ENCODE results near the gene USP2. TPM values are rescaled to one million over a fixed set of nuclear protein-coding genes. Genes with fewer than 3 reads are reported as not detected.

USP2 gene
- total RNA-seq, 2 donors from 2014 or later: 0.66 to 1.3 TPM

- Mint-ChIP-seq H3K9me3 (no peaks in the 10 kb centered on the region), H3K27ac (peak overlapping the region; percentile 6 to 91), H3K36me3 (peaks cover 8 to 13% of the 10 kb centered on the region in 2 donors)
- no peak for DNase-seq (ENCODE audit: low spot score in 2 of 2)
- no peak for ATAC-seq
Measured at GRCh38 chr11:119332111-119332765, 49.3 kb downstream of the USP2 start.

GRCh38 chr11:119330237-119330636 is 51.3 kb downstream of the USP2 start:
- peaks cover 8% of the 10 kb centered on the region in 2 donors for H3K36me3 Mint-ChIP-seq
- DNase-seq (ENCODE audit: low spot score in 2 of 2) (no peak), ATAC-seq (no peak)
- no peak overlapping the region for H3K27ac Mint-ChIP-seq
- no peaks in the 10 kb centered on the region for H3K9me3 Mint-ChIP-seq

- ATAC-seq (no peak), DNase-seq (ENCODE audit: low spot score in 2 of 2) (no peak)
- Mint-ChIP-seq H3K9me3 (no peaks in the 10 kb centered on the region), H3K36me3 (no peaks in the 10 kb centered on the region), H3K27ac (no peak overlapping the region)
Measured at GRCh38 chr11:119329320-119329719, 52.2 kb downstream of the USP2 start.

DNA sequence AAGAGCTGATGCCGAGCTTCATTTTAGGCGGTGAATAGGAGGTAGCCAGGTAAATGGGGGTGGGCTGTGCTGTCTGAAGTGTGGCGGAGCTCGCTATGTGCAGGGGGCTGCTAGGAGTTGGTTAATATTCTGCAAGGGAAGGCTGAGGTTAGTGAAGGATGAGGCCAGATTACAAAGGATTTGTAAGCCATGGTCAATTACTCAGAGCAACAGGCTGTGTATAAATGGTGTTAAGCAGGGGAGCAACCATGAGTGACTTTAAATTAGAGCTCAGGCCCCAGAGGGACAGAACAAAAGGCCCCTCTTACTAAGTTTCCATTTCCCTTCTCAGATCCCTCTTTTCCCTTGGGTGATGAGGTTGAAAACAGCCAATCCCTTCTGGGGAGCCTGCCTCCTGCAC is 57.3 kb downstream of the USP2 start:
- no peaks in the 10 kb centered on the region for H3K36me3 Mint-ChIP-seq

GRCh38 chr11:119323532-119324033 is 57.9 kb downstream of the USP2 start:
- ATAC-seq: peak; percentile 10 to 30
- peak; percentile 73 to 89 for DNase-seq (ENCODE audit: low spot score in 2 of 2)
- Mint-ChIP-seq H3K27ac (no peak overlapping the region), H3K36me3 (no peaks in the 10 kb centered on the region), H3K9me3 (no peaks in the 10 kb centered on the region)

More for the DNA sequence above, 57.3 kb downstream of the USP2 start:
- ATAC-seq (no peak), DNase-seq (ENCODE audit: low spot score in 2 of 2) (no peak)
- Mint-ChIP-seq H3K9me3 (no peaks in the 10 kb centered on the region), H3K27ac (no peak overlapping the region)

- Mint-ChIP-seq H3K27ac (no peak overlapping the region), H3K36me3 (no peaks in the 10 kb centered on the region), H3K9me3 (no peaks in the 10 kb centered on the region)
- no peak for ATAC-seq
- peak in 1 of 2 donors; percentile 46 for DNase-seq (ENCODE audit: low spot score in 2 of 2)
Measured at GRCh38 chr11:119322921-119323531, 58.5 kb downstream of the USP2 start.

DNA sequence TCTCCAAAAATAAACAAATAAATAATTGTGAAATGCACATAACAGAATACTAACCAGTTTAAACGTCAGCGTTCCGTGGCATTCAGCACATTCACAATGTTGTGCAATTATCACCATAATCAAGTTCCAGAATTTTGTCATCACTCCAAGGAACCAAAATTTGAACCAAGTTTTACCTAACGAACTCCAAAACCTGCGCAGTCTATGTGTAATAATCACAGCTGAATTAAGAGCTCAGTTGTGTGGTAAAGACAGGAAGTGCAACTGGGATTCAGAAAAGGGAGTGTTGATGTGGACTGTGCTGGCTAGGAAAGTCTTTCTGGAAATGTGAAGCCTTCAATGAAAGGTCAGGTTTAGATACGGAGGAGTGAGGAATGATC is 59.1 kb downstream of the USP2 start:
- H3K27ac Mint-ChIP-seq: no peak overlapping the region
- H3K9me3 Mint-ChIP-seq: no peaks in the 10 kb centered on the region
- ATAC-seq (no peak), DNase-seq (ENCODE audit: low spot score in 2 of 2) (no peak)
- H3K36me3 Mint-ChIP-seq: no peaks in the 10 kb centered on the region

DNA sequence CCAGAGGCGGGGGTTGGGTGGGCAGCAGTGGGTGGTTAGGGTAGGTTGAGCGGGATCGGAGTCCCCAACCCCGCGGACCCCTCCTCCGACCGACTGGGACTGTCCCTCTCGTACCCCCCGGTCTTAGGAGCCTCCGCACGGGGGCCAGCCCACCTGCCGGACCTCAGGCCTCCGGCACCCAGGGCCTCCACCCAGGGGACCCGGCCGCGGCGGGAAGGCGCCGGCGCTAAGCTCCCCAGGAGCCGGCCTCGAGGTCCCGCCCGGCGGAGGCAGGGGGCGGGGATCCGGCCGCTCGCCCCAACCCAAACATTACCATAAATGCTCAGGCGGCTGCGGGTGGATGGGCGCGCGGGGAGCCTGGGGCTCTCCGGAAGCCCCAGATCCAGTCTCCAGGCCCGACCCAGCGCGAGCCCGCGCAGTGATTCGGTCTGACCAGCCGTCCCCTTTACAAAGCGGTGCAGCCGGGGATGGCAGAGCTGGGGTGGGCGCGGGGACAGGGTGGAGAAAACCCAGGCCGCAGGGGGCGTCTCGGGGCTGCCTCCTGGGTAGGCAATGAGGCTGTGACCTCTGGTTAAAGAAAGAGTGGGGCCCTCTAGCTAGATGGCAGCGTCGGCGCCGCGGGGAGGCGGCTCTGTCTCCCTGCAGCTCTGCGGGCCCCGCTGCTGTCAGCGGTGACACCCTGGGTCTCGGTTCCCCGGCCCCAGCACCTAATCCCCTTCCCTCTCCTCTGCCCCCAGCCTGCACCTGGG is 60.5 kb downstream of the USP2 start:
- Mint-ChIP-seq H3K9me3 (no peaks in the 10 kb centered on the region), H3K27ac (peak overlapping the region; percentile 80 to 81), H3K36me3 (no peaks in the 10 kb centered on the region)
- ATAC-seq: peak; percentile 72 to 80
- peak; percentile 72 to 78 for DNase-seq (ENCODE audit: low spot score in 2 of 2)

GRCh38 chr11:119320240-119320775 is 61.2 kb downstream of the USP2 start:
- DNase-seq (ENCODE audit: low spot score in 2 of 2): peak in 1 of 2 donors; percentile 53
- Mint-ChIP-seq H3K27ac (no peak overlapping the region), H3K36me3 (no peaks in the 10 kb centered on the region), H3K9me3 (no peaks in the 10 kb centered on the region)
- no peak for ATAC-seq

GRCh38 chr11:119319700-119320239 is 61.7 kb downstream of the USP2 start:
- ATAC-seq (no peak), DNase-seq (ENCODE audit: low spot score in 2 of 2) (no peak)
- no peaks in the 10 kb centered on the region for H3K36me3 Mint-ChIP-seq
- H3K27ac Mint-ChIP-seq: no peak overlapping the region
- H3K9me3 Mint-ChIP-seq: no peaks in the 10 kb centered on the region

DNA sequence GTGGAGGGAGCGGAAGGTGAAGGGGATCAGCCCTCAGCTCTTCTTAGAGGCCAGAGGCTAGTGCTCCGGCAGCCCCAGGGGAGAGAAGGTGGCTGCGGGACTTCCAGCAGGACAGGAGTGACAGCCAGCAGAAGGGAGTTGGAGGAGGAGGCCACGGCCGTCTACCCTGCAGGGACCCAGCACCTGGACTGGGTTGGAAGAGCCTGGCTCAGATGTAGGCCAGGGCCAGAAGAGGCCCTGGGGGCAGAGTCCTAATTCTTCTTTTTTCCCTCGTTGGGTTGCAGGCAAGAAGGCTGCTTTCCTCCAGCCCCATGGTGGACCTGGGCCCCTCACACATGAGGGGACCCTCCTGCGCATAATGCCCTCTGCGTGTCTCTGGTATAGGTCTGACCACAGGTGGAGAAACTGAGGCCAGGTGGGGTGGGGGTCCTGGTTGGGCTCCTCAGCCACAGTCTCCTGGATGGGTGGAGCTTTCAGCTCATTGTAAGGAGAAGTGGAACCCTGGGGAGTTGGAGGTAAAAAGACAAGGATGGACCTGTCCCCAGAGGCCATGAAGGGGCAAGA is 62.3 kb downstream of the USP2 start:
- no peak for ATAC-seq
- H3K9me3 Mint-ChIP-seq: no peaks in the 10 kb centered on the region
- no peak overlapping the region for H3K27ac Mint-ChIP-seq
- peak in 1 of 2 donors; percentile 54 for DNase-seq (ENCODE audit: low spot score in 2 of 2)
- H3K36me3 Mint-ChIP-seq: no peaks in the 10 kb centered on the region

DNA sequence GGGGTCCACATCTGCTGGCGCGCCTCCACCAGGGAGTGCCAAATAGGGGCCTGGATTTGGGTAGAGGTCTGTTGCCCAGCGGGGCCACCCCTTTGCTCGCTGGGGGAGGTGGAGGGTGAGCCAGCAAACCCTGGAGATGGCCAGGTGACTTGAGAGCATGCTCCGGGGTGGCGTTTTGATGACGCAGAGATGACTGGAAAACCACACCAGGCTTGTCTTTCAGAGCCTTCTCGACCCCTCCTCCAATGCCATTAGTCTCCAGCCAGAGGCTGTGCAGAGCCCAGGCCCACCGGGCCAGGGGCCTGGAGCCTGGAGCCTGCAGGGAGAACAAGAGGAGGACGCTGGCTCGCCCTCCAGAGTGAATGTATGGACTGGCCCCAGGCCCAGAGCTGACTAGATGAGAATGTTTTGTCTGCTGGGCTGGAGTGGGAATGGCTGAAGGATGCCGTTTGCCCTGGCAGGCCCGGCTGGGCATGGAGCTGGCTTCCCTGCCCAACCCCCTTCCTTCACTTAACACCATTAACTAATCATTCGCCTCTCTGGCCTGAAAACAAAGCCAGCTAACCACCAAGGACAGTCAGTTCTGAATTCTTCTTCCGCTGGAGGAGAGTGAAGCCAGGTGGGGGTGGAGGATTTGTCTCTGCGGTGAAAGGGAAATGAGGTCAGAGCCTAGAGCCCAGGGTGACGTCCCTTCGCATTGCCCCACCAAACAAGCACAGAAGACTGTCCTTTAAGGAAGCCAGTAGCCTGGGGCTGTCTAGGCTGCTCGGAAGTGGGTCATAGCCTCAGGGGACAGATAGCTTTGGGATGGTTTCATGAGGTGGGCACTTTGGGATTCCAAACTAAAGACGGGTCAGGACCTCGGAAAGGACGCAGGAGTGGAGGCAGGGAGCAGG is 63.0 kb downstream of the USP2 start:
- no peaks in the 10 kb centered on the region for H3K36me3 Mint-ChIP-seq
- H3K9me3 Mint-ChIP-seq: no peaks in the 10 kb centered on the region
- ATAC-seq (no peak), DNase-seq (ENCODE audit: low spot score in 2 of 2) (no peak)
- no peak overlapping the region for H3K27ac Mint-ChIP-seq

DNA sequence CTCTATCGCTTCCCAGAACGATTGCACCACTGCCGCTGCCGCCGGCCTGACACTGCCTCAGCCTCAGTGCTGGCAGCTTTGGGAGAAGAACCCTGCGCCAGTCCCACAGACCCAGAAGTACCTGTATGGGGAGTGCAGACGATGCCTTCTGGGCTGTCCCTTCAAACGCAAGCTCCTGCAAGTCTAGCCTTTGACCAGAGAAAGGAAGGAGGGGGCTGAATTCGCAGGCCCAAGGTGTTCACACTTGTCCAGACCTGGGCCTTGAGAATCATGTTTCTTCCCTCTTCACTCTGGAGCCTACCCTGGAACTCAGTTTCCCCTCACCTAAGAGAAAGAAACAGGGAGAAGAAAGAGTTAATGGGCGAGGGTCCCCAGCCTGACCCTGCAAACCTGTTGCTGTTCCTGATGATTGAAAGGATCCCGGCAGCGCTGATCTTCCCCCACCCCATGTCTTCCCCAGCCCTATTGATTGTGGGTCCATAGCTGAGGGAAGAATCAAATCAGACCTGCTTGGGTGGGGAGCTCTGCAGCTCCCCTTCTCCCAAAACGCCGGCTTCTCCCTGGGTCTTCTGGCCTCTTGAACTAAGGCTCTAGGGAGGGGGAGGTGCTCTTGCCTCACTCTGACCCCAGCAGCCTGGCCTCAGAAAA is 63.8 kb downstream of the USP2 start:
- no peak for ATAC-seq
- H3K36me3 Mint-ChIP-seq: no peaks in the 10 kb centered on the region
- H3K27ac Mint-ChIP-seq: no peak overlapping the region
- no peaks in the 10 kb centered on the region for H3K9me3 Mint-ChIP-seq
- no peak for DNase-seq (ENCODE audit: low spot score in 2 of 2)

GRCh38 chr11:119316729-119317591 is 64.5 kb downstream of the USP2 start, which contains the start of gene MCAM:
TSS of gene MCAM (minus strand) at chr11:119317130. CDS start at chr11:119317101, 29 bp downstream.
- ATAC-seq (peak in 1 of 2 donors; percentile 16), DNase-seq (ENCODE audit: low spot score in 2 of 2) (no peak)
- H3K27ac Mint-ChIP-seq: peak within 1 kb of the TSS in 1 of 2 donors; percentile 54
- no peaks in the 10 kb centered on the region for H3K36me3 Mint-ChIP-seq
- H3K9me3 Mint-ChIP-seq: no peaks in the 10 kb centered on the region
